B cell (primary cell): ENCODE data around the gene PCDHGA3. TPM values are rescaled to one million over a fixed set of nuclear protein-coding genes. Genes with fewer than 3 reads are reported as not detected.
A peak's percentile ranks its signal among the peaks of the same experiment; 100 is the strongest.

Experiments
- ATAC-seq: fragments of 200-7000 bp; cut with Tn5 transposase; one replicate; pipeline ENCODE4 v1.10.0; 2021; ENCODE audit warnings: low read depth, mild to moderate bottlenecking, moderate number of reproducible peaks, moderate library complexity
- CTCF ChIA-PET: fragments of 350-600 bp; sonication (Branson Sonifier 250); formaldehyde crosslinking; loops from one replicate; lab custom pipeline; 2021; ENCODE audit warnings: antibody characterized with exemption, inconsistent platforms; lab: Charles Lee
- POLR2A ChIA-PET: fragments of 350-600 bp; sonication (Branson Sonifier 250); formaldehyde crosslinking; loops from one replicate; lab custom pipeline; 2021; ENCODE audit warnings: antibody characterized with exemption; lab: Charles Lee
- DNase-seq: peaks from one replicate; pipeline ENCODE4 v3.0.0; 2013
- H2AFZ ChIP-seq: 2 replicates; pipeline ENCODE4 v1.6.1; 2012; ENCODE audit warnings: mild to moderate bottlenecking, low read depth, low read length; ENCODE audit not compliant: insufficient read depth, poor library complexity, severe bottlenecking
- H3K27ac ChIP-seq, 2 donors: 1 replicate in 1 of 2; 2 replicates in 1 of 2; pipeline ENCODE4 v1.5.1; 2012 to 2013; ENCODE audit warnings: low read length in 2 of 2, mild to moderate bottlenecking in 2 of 2, moderate library complexity in 1 of 2
- H3K27me3 ChIP-seq, 4 experiments: fragments of 200-600 bp in 1 of 4; sonication (generic) in 1 of 4; replicated peaks in 1 of 4; 1 replicate in 2 of 4; 2 replicates in 2 of 4; pipeline versions ENCODE4 v1.6.1 to v1.7.0; 2013 to 2016; ENCODE audit warnings: low read length in 3 of 4, mild to moderate bottlenecking in 2 of 4, mixed read lengths in 1 of 4, moderate library complexity in 1 of 4; ENCODE audit not compliant: insufficient read depth in 4 of 4, control insufficient read depth in 3 of 4; ENCODE audit errors: control extremely low read depth in 1 of 4
- H3K36me3 ChIP-seq, 2 experiments: replicated peaks in 1 of 2; 1 replicate in 1 of 2; 2 replicates in 1 of 2; pipeline versions ENCODE4 v1.6.1 to v1.7.1; 2013; ENCODE audit warnings: low read length in 1 of 2; ENCODE audit not compliant: insufficient read depth in 2 of 2, control insufficient read depth in 1 of 2; ENCODE audit errors: control extremely low read depth in 1 of 2, extremely low read depth in 1 of 2
- H3K4me1 ChIP-seq, 2 donors: fragments of 200-600 bp in 1 of 2; sonication (generic) in 1 of 2; 1 replicate in 1 of 2; 2 replicates in 1 of 2; pipeline versions ENCODE4 v1.5.1 to v1.6.1; 2013 to 2017; ENCODE audit warnings: low read length in 2 of 2; ENCODE audit not compliant: control insufficient read depth in 2 of 2, insufficient read depth in 2 of 2
- H3K4me2 ChIP-seq: replicated peaks from 2 replicates; pipeline ENCODE3; 2012; ENCODE audit warnings: mild to moderate bottlenecking, low read depth, low read length; ENCODE audit not compliant: poor library complexity, severe bottlenecking
- H3K4me3 ChIP-seq, 5 experiments: fragments of 200-600 bp in 1 of 5; sonication (generic) in 1 of 5; 1 replicate in 3 of 5; 2 replicates in 2 of 5; pipeline versions ENCODE4 v1.5.1 to v1.7.0; 2011 to 2016; ENCODE audit warnings: low read length in 4 of 5, mild to moderate bottlenecking in 4 of 5, low read depth in 2 of 5, control low read depth in 1 of 5, moderate library complexity in 1 of 5; ENCODE audit not compliant: insufficient read depth in 1 of 5; ENCODE audit errors: control extremely low read depth in 1 of 5, extremely low read depth in 1 of 5
- H3K79me2 ChIP-seq: fragments of 200-600 bp; sonication (generic); one replicate; pipeline ENCODE4 v1.6.0; 2016; ENCODE audit warnings: low read length; ENCODE audit not compliant: control insufficient read depth, insufficient read depth
- H3K9ac ChIP-seq: fragments of 200-600 bp; sonication (generic); 2 replicates; pipeline ENCODE4 v1.6.1; 2017; ENCODE audit warnings: mild to moderate bottlenecking, low read length, moderate library complexity
- H3K9me3 ChIP-seq, 3 donors: one replicate each; pipeline versions ENCODE4 v1.6.1 to v1.7.1; 2013; ENCODE audit warnings: low read length in 2 of 3; ENCODE audit not compliant: control insufficient read depth in 2 of 3, insufficient read depth in 1 of 3; ENCODE audit errors: control extremely low read depth in 1 of 3
- H4K20me1 ChIP-seq: 2 replicates; pipeline ENCODE4 v1.6.0; 2012; ENCODE audit warnings: mild to moderate bottlenecking, low read length; ENCODE audit not compliant: insufficient read depth, control insufficient read depth, poor library complexity, severe bottlenecking
- H3K27ac Mint-ChIP-seq: one replicate; pipeline ENCODE4 v1.8.0; 2021; ENCODE audit warnings: mixed read lengths
- H3K27me3 Mint-ChIP-seq: one replicate; pipeline ENCODE4 v1.8.0; 2021; ENCODE audit warnings: mixed read lengths
- H3K4me1 Mint-ChIP-seq: one replicate; pipeline ENCODE4 v1.8.0; 2021; ENCODE audit warnings: mixed read lengths
- H3K4me3 Mint-ChIP-seq: one replicate; pipeline ENCODE4 v1.8.0; 2021; ENCODE audit warnings: mixed read lengths
- H3K9me3 Mint-ChIP-seq: one replicate; pipeline ENCODE4 v1.8.0; 2022; ENCODE audit warnings: mixed read lengths; ENCODE audit not compliant: insufficient read depth
- CTCF ChIP-seq: fragments of 200-600 bp; IDR thresholded peaks from one replicate; pipeline ENCODE4 v1.8.0; 2022; ENCODE audit warnings: antibody characterized with exemption, mild to moderate bottlenecking
- EZH2 ChIP-seq: IDR thresholded peaks from 2 replicates; pipeline ENCODE4 v1.6.1; 2012; ENCODE audit warnings: borderline replicate concordance, low read depth, mild to moderate bottlenecking, moderate library complexity, low read length; ENCODE audit not compliant: insufficient read depth, poor library complexity, severe bottlenecking
- WGBS: methylation state at CpG from one replicate; pipeline ENCODE4 v1.1.5; 2013; ENCODE audit warnings: missing lambda C conversion rate; ENCODE audit not compliant: insufficient coverage; 5-methylcytosine and 5-hydroxymethylcytosine counted together
- intact Hi-C: fragments of 100-400 bp; cut with micrococcal nuclease; formaldehyde crosslinking; loops from one replicate; pipeline ENCODE4 v1.10.0; 2022
- polyA plus RNA-seq: library from polyadenylated mRNA; depleted of rRNA; stranded (reverse); fragments of >200 nt; gene quantifications from 2 replicates; pipeline ENCODE4 v1.2.3, GENCODE V29; 2012
- total RNA-seq, 2 donors: library from RNA; stranded (reverse); fragments of 120-200 nt in 1 of 2; gene quantifications; 1 replicate in 1 of 2; 2 replicates in 1 of 2; pipeline versions ENCODE4 v1.2.3 to v1.2.4, GENCODE V29; 2013 to 2022

PCDHGA3 gene
- total and polyA plus RNA-seq, 2 donors (not counting 1 experiment from before 2014, with no cell fraction given), result 0.10 to 0.32 TPM

- H3K9me3 Mint-ChIP-seq, result peaks cover 7% of the 10 kb centered on the region
- WGBS, result 44% methylated on average over 13 of the region's 21 CpGs
Observed at GRCh38 chr5:141383345-141383744, 39.7 kb downstream of the PCDHGA3 start.

More at GRCh38 chr5:141383345-141383744, 39.7 kb downstream of the PCDHGA3 start:
- intact Hi-C loops, result no loop called here
- H3K4me1 ChIP-seq, result no peaks in the 10 kb centered on the region
- Mint-ChIP-seq H3K27ac (no peak overlapping the region), H3K4me3 (peak overlapping the region; percentile 81), H3K27me3 (peaks cover 60% of the 10 kb centered on the region), H3K4me1 (peaks cover 3% of the 10 kb centered on the region)
- TF ChIP-seq CTCF, result no peak
- no peak for TF ChIP-seq EZH2
- H2AFZ ChIP-seq, result no peak overlapping the region
- ChIA-PET CTCF (no interaction called here), POLR2A (no interaction called here)
- no peak for ATAC-seq
- peaks cover 0 to 44% (median 30%) of the 10 kb centered on the region in 4 experiments for H3K27me3 ChIP-seq
- H4K20me1 ChIP-seq, result no peaks in the 10 kb centered on the region
- DNase-seq, result no peak
- H3K9ac ChIP-seq, result no peak overlapping the region
- H3K36me3 ChIP-seq, result no peaks in the 10 kb centered on the region
- no peaks in the 10 kb centered on the region for H3K79me2 ChIP-seq
- no peak overlapping the region for H3K4me3 ChIP-seq
- no peak overlapping the region for H3K27ac ChIP-seq
- H3K9me3 ChIP-seq, result peaks cover 6 to 35% (median 23%) of the 10 kb centered on the region in 3 donors
- H3K4me2 ChIP-seq, result no peak overlapping the region
